Right lobe of liver (tissue), 4 donors: ENCODE data around the gene NOXRED1.

ENCODE experiments used
- POLR2A ChIP-seq: fragments of 450-650 bp; IDR thresholded peaks from one replicate; pipeline ENCODE4 v1.6.1; 2017; ENCODE audit warnings: antibody characterized with exemption, mild to moderate bottlenecking
- TF ChIP-seq, protein P1 (sequence below), 4 donors: fragments of 200-600 bp in 3 of 4; fragments of 450-650 bp in 1 of 4; IDR thresholded peaks; one replicate each; pipeline versions ENCODE4 v1.5.1 to v1.8.0; 2016 to 2022; ENCODE audit warnings: antibody characterized with exemption in 4 of 4, mild to moderate bottlenecking in 2 of 4
- donor health status: DM: no; HTN: no; CAD: no.
- donor health status: DM: no; HTN: no; CAD: no.
- donor health status: DM: no; HTN: yes; CAD: no.

DNA sequence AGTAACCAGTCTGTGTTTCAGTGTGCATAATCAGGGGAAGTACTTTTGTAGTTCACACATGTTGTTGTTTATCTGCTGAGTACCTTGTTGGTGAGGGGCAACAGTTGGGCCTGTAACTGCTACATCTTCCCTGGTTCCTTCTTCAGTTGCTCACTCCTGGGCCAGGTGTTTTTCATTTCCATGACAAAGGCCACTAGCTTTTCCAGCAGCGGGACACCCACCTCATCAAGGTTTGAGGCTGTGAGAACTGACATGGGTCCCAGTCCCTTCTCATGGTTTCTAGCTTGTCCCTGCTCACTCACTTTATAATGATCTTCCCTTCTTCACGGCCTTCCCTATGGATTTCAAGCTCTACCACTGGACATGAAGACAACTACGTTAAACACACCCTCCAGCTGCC, 1.5 kb upstream of the NOXRED1 start:
- TF ChIP-seq, protein P1, sequence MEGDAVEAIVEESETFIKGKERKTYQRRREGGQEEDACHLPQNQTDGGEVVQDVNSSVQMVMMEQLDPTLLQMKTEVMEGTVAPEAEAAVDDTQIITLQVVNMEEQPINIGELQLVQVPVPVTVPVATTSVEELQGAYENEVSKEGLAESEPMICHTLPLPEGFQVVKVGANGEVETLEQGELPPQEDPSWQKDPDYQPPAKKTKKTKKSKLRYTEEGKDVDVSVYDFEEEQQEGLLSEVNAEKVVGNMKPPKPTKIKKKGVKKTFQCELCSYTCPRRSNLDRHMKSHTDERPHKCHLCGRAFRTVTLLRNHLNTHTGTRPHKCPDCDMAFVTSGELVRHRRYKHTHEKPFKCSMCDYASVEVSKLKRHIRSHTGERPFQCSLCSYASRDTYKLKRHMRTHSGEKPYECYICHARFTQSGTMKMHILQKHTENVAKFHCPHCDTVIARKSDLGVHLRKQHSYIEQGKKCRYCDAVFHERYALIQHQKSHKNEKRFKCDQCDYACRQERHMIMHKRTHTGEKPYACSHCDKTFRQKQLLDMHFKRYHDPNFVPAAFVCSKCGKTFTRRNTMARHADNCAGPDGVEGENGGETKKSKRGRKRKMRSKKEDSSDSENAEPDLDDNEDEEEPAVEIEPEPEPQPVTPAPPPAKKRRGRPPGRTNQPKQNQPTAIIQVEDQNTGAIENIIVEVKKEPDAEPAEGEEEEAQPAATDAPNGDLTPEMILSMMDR (IDR thresholded peaks at IDR 0.05): no peak
- no peak for TF ChIP-seq POLR2A
